T-helper 2 cell (primary cell): ENCODE measurements around the gene ANK3.
A peak's percentile ranks its signal among the peaks of the same experiment; 100 is the strongest.

ENCODE experiments used
- DNase-seq, 5 experiments: peaks; one replicate each; pipeline versions ENCODE4 v3.0.0 to v3.0.0-alpha.2; 2012 to 2022

ANK3 gene

DNA sequence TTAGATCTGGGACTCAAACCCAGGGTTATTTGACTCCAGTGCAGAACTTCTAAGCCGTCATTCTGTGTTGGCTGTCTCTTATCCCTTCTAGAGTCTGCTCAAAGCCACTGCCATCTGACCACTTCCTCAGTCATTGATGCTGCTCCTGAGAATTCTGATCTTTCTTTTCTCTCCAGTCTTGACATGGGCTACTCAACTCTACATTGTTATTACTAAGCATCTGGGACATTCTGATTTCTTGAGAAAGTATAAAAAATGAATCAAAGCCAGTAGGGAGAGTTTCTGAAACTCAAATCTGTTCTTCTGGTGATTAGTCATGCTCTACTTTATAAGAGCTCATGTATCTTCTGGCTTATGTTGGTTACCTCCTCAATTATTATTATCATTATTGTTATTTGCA, 48.7 kb downstream of the ANK3 start:
- peak in 1 of 5 experiments; percentile 19 for DNase-seq

DNA sequence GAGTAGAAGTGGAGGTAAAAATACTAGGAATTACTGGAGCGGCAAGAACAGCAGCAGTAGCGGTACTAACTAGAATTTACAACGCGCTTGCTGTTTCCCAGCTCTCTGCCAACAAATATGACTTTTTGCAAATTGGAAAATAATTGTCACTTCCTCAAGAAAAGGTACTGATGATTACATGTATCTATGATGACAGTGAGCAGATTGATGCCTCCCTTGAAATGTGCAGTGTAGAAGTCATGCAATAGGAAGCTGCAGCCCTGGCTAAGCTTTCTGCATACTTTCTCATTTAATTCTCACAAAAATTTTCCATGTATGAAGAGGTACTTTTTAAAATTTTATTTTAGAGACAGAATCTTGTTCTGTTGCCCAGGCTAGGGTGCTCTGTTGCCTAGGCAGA, 49.9 kb downstream of the ANK3 start:
- DNase-seq, result no peak

DNA sequence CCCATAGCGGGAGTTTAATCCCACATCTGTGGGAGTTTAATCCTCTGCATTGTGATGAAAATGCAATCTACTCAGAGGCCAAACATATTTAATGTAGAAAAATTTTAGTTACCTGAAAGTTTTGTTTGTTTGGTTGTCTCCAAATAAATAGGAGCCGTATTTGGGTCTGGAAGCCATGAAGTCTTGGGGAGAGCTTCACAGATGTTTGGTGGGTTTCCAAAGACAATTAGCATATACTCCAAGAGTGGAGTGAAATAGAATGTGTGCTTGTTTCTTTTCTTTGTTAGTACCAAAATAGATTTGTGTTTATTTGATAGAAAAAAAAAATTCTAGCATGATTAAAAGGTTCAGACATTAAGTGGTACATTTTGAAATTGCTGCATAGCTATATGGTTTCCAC, 50.9 kb downstream of the ANK3 start:
- no peak for DNase-seq

DNA sequence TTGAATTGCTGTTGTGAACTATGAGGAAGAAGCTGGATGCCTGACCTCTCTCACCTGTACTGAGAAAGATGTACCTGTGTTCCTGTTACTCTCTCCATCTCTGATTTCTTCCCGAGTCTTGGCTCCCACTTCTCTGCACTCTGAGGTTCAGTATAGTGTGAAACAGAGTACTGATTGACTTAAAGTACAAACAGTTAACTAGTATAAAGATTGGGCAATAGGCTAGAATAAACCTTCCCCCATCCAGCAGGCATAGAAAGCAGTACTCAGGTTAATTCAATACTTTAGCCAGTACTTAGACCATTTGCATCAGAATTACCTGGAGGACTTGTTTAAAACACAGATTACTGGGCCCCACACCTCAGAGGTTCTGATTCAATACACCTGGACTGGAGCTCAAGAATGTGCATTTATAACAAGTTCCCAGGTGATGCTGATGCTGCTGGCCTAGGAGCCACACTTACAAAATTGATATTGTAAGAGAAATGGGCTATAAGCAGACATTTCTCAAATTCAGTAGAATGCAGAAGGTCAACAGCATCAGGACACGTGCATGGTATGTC, 51.6 kb downstream of the ANK3 start:
- no peak for DNase-seq

DNA sequence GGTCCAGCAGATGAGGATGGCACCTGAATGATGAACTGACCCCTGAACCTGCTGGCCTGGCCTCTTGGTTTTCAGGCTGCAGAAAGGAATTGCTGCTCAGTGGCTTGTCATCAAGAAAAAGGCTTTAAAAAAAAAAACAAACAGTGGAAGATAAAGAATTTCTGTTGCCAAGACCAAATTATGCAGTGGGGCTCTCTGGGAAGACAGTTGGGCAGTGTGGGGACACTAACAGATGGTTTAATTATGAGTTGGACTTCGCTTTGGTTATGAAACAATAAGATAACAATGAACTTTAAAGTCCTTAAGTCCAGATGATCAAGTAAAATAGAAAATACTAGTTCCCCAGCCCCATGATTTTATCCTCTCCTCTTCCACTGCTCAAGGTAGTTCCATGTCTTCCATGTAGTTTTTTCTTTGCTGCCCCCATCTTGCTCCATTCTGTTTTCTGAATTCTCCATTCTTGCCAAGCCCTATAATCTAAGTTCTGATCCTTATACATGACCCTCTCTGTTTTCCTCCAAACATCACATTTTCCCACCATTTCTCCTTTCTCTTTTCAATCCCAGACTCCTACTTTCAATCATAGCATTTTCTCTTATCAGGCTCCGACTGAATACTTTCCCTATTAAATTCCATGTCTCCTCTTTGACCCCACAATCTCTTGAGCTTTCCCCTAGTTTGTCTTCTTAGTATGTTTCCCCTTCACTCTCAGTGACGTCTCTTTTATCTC, 52.6 kb downstream of the ANK3 start:
- DNase-seq, result no peak

DNA sequence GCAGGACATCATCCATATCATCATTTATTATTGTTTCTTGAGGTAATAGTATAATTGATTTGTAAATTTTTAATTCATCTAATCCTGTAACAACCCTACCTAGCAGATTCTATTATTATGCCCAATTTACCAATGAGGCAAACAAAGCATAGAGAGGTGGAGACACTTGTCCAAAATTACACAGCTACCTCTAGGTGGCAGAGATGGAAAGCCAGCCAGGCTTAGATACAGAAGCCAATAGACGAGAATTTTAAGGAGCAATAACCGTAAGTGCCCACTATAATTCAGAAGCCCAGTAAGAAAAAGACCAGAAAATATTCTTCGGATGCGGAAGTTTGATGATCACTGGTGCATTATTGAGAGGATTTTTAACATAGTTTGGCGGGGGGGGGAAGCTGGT, 54.0 kb downstream of the ANK3 start:
- DNase-seq, result no peak

DNA sequence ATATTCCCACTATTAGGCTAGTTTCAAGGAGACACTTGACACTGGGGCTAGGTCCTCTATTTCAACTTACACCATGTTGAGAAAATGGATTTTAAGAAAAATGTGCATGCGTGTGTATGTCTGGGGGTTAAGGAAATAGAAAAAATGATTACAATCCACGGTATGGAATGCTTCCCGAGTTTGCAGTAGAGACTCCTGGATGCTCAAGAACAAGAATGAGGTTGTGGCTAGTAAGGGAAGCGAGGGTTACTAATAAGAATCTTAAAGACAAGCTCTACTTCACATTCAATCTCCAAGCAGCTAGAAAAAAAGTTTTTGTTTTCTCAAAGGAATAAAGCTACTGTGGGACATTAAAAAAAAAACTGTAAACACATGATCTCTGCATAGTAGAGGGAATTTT, 54.7 kb downstream of the ANK3 start:
- no peak for DNase-seq

DNA sequence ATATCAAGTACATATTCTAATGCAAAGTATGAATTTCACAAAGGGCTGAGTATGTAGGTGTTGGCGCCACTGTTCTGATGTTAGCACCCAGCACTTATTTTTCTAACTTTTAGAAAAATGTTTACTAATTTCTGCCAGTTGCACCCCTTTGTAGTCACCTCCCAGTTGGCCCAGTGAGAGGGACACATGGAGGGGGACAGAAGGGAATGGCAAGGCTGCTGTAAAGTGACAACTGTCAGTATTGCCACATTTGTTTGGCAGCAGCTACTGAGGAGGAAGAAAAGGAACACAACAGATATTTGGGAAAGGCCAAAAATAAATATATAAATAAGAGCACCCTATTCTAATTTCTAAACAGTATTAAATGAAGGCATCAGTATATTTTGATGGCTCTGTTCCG, 57.3 kb downstream of the ANK3 start:
- DNase-seq, result no peak

DNA sequence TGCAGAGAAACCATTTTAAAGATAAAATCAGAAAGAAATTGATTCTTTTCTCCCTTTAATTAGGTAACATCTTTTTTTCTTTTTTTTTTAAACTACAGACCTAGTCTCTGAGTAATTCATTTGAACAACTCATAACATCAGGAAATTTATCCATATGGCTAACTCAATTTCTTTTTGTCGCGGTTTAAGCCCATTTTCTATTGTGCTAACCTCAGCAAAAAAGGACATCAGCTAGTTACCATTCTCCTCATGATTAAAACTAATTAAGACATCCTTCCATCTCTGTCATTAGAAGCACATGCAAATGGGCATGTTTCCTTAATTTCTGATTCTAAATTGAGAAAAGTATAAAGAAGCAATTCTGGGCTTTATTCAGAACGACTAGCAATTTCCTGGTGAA, 57.8 kb downstream of the ANK3 start:
- no peak for DNase-seq

DNA sequence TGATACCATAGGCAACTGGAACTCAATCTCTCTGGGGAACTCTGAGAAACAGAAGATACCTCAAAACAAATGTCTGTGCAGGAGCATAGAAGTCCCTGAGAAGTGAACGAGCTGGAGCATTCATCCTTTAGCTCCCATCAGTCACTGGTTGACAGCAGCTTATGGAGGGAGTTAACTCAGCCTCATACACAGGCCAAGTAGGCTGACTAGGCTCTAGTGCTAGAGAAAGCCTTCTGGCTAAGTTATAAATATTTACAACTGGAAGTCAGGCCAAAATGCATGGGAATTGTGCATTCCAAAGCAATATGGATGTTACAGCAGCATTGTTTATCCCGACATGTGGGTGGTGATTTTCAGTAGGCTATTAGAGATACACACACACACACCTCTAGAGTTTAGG, 66.5 kb downstream of the ANK3 start:
- DNase-seq, result no peak

DNA sequence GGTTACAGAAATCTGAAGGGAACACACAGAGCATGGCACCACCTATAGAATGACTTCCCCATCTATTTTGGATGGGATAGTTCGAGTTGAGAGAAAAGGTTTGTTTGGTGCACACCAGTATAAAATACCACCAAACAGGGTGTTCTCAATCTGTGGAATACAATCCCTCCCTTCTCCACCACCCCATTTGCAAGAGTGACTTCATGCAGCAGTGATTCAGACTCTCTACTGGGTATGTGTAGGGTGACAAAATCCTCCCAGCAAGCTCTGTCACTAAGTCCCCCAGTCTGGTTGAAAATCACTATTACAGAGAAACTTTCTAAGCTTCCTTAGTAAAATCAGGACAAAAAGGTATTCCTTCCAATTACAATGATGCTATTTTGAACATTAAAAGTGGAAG, 69.0 kb downstream of the ANK3 start:
- no peak for DNase-seq

DNA sequence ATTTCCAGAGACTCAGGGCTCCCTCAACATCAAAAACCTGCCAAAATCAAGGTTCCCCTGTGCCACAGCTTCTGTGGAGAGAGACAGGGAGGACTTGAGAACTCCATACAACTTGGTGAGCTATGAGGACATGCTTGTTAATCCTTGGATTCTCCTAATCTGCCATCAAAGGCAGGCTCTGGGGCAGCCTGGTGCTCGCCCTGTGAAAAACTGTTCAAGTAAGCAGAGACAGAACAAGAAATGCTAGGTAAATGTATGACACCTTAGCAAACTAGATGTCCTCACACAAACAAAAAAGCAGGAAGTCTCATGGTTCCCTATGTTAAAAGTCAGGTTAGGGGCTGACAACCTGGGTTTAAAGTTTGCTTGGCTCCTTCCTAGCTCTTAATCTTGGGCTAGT, 73.6 kb downstream of the ANK3 start:
- no peak for DNase-seq

DNA sequence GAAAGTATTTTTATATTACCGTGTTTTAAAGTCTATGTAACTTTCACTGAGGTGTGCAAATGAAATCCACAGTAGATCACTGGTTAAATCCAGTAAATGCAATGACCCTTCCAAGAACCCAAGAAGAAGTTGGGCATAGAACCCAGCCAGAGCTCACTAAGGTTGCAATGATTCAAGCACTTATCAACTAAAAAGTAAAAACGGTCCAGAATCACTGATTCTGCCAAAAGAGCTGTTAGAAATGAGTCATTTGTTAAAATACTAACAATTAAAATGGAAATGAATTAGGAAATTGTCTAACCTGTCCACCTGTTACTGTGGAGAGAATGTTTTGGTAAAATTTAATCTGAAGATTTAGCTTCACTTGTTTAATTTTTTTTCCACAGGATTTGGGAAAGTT, 74.4 kb downstream of the ANK3 start:
- no peak for DNase-seq

DNA sequence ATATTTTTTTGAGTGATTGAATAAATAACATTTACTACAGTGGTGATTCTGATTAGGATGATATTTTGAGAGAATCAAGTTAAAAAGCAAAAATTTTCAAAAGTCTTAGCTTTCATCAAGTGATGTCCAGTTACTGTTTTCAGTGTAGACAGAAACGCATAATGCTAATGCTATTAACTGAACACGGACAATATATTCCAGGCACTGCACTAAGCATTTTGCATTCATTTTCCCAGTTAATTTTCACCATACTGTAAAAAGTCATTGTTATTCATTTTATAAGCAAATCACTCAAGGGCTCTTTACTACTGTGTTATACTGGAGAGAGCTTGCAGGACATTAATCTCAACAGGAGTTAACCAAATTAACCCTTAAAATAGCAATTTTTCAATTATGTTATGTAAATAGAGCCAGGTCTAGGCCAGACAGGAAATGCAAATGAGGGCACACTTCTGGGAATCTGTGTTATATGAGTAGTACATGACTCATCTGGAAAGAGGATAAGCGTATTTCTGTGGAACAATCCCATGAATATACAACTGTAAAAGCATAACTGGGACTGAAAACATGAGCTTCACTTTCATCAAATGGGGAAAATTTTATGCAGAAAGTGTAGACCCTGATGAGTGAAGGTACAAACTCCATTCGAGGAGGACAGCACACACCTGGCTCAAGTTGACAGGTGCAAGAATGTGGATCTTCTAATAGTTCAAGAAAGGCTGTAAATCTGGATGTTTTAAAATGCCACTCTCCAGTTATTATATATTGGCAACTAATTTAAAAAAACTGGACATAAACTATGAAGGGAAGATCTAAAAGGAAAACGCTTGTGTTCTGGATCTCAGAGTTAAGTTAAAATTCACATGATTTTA, 75.4 kb downstream of the ANK3 start:
- peak in 1 of 5 experiments; percentile 6 for DNase-seq

DNA sequence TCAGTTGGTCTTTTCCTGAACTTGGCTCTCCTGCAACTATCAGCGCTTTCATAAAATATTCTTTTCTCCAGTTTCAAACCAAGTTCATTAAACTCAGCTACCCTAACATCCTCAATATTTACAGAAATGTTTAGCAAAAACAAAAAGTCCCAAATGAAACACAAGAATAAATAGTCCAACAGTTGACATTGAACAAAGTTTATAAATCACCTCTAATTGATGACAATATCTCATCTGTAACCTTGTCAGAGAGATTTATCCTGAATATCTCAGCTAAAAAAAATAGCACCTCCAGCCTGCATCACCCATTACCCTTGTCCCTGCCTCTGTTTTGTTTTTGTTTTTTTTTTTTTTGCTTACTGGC, 76.1 kb downstream of the ANK3 start:
- DNase-seq, result no peak

DNA sequence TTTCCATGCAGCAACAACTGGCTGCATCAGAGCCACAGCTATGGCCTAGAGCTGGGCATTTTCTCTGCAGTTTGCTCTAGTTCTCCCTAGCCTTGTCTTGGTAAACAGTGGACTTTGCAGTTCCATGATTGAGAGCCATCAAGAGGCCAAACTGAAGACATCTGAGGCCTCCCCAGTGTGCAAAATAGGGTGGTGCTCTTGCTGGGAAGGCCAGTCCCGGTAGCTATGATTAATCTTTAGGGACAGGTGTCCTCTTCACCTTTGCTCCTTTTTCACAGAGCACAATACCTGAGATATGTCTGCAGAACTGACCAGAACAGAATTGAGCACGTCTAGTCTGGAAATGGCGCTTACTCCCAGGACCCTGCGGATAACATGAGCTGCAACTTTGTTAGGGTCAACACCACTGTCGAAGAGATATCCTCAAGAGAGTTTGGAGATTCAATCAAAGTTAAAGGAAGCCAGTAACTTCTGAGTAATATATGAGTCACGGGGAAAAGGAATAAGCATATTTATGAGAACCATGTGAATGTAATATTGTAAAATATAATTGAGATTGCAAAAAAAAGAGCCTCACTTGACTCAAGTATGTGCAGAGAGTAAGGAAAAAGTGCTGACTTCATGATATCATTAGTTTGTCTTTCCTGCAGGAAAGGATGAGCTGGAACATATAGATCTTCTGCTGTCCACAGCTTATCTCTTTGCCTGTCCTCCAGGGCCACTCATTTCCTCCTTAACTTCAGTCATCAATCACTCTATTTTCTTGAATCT, 76.7 kb downstream of the ANK3 start:
- no peak for DNase-seq

DNA sequence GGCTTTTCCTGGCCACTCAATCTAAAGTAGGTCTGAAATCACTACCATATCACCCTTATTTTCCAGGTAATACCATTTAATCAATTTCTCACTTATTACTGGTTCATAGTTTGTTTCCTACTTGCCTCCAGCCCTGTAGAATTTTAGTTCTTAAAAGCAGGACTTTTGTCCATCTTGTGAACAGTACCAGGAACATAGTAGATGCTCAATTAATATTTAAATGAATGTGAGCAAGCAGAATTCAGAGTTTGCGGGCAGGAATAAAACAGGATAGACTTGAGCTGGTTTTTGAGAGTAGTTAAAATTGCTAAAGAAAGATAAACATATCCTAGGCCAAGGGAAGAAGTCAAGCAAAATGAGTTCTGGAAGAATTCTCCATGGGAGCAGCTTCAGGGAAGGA, 77.9 kb downstream of the ANK3 start:
- no peak for DNase-seq

DNA sequence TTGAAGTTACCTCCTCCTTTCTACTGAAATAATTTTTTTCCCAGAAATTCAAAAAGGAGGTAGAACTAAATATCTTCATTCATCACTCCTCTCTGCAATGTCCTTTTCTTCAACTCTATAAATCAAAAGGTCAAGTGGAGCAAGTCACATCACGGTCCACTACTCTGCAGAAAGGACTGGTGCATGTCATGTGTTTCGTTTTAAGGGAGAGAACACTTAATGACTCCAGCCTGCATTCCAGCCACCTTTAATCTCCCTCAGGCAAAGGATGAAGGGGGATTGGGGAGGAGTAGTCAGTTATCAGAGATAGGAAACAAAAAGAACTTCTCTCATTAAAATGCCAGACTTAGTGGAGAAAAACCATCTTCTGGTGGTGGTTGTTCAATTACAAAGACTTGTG, 78.9 kb downstream of the ANK3 start:
- DNase-seq, result no peak

DNA sequence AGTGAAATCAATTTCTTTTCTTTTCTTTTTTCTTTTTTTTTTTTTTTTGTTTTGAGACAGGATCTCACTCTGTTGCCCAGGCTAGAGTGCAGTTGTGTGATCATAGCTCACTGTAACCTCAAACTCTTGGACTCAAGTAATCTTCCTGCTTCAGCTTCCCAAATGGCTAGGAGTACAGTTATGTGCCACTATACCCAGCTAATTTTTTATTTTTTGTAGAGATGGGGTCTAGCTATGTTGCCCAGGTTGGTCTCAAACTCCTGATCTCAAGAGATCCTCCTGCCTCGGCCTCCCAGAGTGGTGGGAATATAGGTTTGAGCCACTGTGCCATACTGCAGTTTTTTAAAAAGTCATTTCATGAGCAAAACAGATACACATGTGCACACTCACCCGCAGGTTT, 79.8 kb downstream of the ANK3 start:
- DNase-seq, result no peak

DNA sequence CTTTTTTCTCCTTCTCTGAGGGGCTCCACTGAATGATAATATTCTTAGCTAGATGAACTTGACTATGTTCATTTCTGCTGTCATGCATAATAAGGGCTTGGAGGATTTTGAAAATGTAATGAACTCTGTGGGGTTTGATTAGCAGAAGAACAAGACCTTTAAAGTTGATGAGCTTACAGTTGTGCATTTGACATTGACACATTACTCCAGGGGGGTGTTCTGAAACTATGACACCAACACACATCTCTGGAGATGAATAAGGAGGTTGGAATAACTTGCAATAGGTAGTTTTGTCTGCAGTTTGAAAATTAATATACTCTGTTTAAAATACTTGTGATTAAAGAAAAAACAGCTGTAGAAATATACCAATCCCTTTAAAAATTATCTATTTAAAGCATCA, 80.3 kb downstream of the ANK3 start:
- no peak for DNase-seq

DNA sequence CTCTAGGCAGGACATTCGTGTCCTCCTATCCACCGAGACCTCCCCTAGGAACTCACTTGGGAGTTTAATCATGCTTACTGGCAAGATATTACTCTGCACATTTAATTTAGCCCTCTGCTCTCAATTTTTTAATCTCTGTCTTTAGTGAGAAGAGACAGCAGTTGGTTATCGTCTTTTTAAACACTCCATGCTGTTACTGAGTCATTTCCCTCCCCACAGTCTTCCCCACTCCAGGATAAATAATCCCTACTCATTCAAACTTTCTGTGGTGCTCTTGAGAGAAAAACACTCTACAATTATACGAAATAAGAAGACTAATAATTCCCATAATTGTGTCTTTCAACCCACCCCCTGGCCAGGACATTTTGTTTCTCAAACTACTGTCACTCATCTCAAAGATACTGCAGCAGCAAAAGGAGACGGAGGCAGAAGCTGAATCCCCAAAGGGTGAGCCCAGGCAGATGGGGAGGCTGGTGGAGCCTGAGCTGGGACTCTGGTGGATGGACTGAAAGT, 84.2 kb downstream of the ANK3 start:
- no peak for DNase-seq

DNA sequence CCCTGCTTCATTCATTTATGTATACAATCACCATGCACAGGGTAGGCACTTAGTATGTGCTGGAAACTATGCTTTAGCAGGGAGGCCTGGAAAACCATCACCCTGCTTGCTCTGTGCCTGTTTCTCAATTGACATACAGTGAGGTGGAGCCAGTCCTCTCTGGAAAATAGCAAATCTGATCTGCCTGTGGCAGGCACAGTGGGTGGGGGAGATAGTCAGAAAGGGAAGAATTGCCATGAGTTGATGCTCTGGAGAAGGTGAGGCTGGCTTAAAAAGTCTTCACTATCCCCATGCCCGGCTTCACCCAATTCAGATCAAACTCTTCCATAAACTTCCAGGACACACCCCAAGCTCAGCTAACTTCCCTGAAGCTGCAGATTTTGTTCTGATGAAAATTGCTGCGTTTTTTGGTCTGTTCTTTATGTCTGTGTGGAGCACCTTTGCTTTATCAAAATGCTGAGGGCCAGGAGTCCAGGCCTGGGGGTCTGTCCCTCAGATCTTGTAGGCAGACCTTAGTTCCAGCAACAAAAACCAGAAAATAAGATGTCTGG, 84.8 kb downstream of the ANK3 start:
- no peak for DNase-seq

DNA sequence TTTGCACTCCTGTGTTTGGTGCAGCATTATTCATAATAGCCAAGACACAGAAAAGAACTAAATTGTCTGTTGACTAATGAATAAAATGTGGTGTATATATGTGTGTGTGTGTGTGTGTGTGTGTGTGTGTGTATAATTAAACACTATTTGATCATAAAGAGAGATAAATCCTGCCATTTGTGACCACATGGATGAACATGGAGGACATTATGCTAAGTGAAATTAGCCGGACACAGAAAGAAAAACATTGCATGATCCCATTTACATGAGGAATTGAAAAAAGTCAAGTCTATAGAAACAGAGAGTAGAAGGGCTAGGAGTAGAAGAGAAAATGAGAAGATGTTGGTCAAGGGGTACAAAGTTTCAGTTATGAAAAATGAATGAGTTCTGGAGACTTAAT, 85.9 kb downstream of the ANK3 start:
- no peak for DNase-seq
